ENCODE measurements around the gene GPR18.

GRCh38 chr13:99294958-99295357 is 36.8 kb upstream of the GPR18 start:
- TF ChIP-seq, protein P1, sequence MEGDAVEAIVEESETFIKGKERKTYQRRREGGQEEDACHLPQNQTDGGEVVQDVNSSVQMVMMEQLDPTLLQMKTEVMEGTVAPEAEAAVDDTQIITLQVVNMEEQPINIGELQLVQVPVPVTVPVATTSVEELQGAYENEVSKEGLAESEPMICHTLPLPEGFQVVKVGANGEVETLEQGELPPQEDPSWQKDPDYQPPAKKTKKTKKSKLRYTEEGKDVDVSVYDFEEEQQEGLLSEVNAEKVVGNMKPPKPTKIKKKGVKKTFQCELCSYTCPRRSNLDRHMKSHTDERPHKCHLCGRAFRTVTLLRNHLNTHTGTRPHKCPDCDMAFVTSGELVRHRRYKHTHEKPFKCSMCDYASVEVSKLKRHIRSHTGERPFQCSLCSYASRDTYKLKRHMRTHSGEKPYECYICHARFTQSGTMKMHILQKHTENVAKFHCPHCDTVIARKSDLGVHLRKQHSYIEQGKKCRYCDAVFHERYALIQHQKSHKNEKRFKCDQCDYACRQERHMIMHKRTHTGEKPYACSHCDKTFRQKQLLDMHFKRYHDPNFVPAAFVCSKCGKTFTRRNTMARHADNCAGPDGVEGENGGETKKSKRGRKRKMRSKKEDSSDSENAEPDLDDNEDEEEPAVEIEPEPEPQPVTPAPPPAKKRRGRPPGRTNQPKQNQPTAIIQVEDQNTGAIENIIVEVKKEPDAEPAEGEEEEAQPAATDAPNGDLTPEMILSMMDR (IDR thresholded peaks at IDR 0.05; ENCODE audit: insufficient read depth, low read length, poor library complexity, severe bottlenecking) = no peak
- no peak for TF ChIP-seq EZH2phosphoT487 (conservative IDR thresholded peaks at IDR 0.05; ENCODE audit: low read length)
